GM23338 (cell line): ENCODE measurements around the gene MCUR1. TPM values are rescaled to one million over a fixed set of nuclear protein-coding genes. Genes with fewer than 3 reads are reported as not detected.

Source experiments
- ATAC-seq: fragments of 200-7000 bp; cut with Tn5 transposase; 3 replicates; pipeline ENCODE4 v1.9.1; 2020
- DNase-seq: peaks from one replicate; pipeline ENCODE4 v3.0.0-alpha.2; 2015; ENCODE audit warnings: low spot score
- H2AFZ ChIP-seq: fragments of 200-600 bp; sonication (generic); 2 replicates; pipeline ENCODE4 v1.8.0; 2016; ENCODE audit warnings: antibody characterized with exemption, mild to moderate bottlenecking, moderate library complexity
- H3F3A ChIP-seq: fragments of 200-600 bp; sonication (generic); replicated peaks from 2 replicates; pipeline ENCODE4 v1.8.0; 2017; ENCODE audit warnings: antibody characterized with exemption, mixed run types, low read depth
- H3K27ac ChIP-seq: fragments of 200-600 bp; sonication (generic); 2 replicates; pipeline ENCODE4 v1.6.1; 2016; ENCODE audit warnings: low read depth
- H3K27me3 ChIP-seq: fragments of 200-600 bp; sonication (generic); 2 replicates; pipeline ENCODE4 v1.8.0; 2016; ENCODE audit warnings: mild to moderate bottlenecking, mixed run types, moderate library complexity; ENCODE audit not compliant: insufficient read depth
- H3K36me3 ChIP-seq: fragments of 200-600 bp; sonication (generic); 2 replicates; pipeline ENCODE4 v1.8.0; 2016; ENCODE audit warnings: mild to moderate bottlenecking; ENCODE audit not compliant: insufficient read depth
- H3K4me1 ChIP-seq: fragments of 200-600 bp; sonication (generic); 2 replicates; pipeline ENCODE4 v1.8.0; 2016; ENCODE audit warnings: mild to moderate bottlenecking, moderate library complexity; ENCODE audit not compliant: insufficient read depth
- H3K4me2 ChIP-seq: fragments of 200-600 bp; sonication (generic); 2 replicates; pipeline ENCODE4 v1.7.1; 2017; ENCODE audit warnings: mixed run types
- H3K4me3 ChIP-seq: fragments of 200-600 bp; sonication (generic); 2 replicates; pipeline ENCODE4 v1.6.1; 2016; ENCODE audit warnings: mixed run types
- H3K79me2 ChIP-seq: fragments of 200-600 bp; sonication (generic); replicated peaks from 2 replicates; pipeline ENCODE4 v1.8.0; 2017; ENCODE audit warnings: mild to moderate bottlenecking; ENCODE audit not compliant: insufficient read depth
- H3K9me2 ChIP-seq: fragments of 200-600 bp; sonication (generic); 2 replicates; pipeline ENCODE4 v1.8.0; 2017; ENCODE audit not compliant: insufficient read depth
- H4K20me1 ChIP-seq: fragments of 200-600 bp; sonication (generic); replicated peaks from 2 replicates; pipeline ENCODE4 v1.8.0; 2017; ENCODE audit warnings: mild to moderate bottlenecking; ENCODE audit not compliant: insufficient read depth
- H3K27ac Mint-ChIP-seq: 2 replicates; pipeline ENCODE4 v1.8.0; 2020; ENCODE audit warnings: inconsistent platforms, mild to moderate bottlenecking, moderate library complexity, mixed read lengths
- H3K27me3 Mint-ChIP-seq: 3 replicates; pipeline ENCODE4 v1.8.0; 2022; ENCODE audit warnings: low read depth, mild to moderate bottlenecking, moderate library complexity, mixed read lengths, inconsistent platforms; ENCODE audit not compliant: insufficient read depth, poor library complexity
- H3K36me3 Mint-ChIP-seq: 3 replicates; pipeline ENCODE4 v1.8.0; 2021; ENCODE audit warnings: low read depth, mild to moderate bottlenecking, inconsistent platforms, moderate library complexity, mixed read lengths
- H3K4me1 Mint-ChIP-seq: 3 replicates; pipeline ENCODE4 v1.8.0; 2020; ENCODE audit warnings: mild to moderate bottlenecking, inconsistent platforms, mixed read lengths
- H3K4me3 Mint-ChIP-seq: 3 replicates; pipeline ENCODE4 v1.8.0; 2021; ENCODE audit warnings: moderate library complexity, mild to moderate bottlenecking, inconsistent platforms, mixed read lengths
- H3K9me3 Mint-ChIP-seq: 3 replicates; pipeline ENCODE4 v1.8.0; 2020; ENCODE audit warnings: moderate library complexity, mild to moderate bottlenecking, inconsistent platforms, mixed read lengths
- CREB1 ChIP-seq: fragments of 250-450 bp; sonication (Bioruptor Pico); IDR thresholded peaks from 2 replicates; pipeline ENCODE4 v1.5.0; 2020; ENCODE audit warnings: low read depth, mild to moderate bottlenecking, moderate library complexity
- EZH2phosphoT487 ChIP-seq: fragments of 200-600 bp; sonication (generic); IDR thresholded peaks from one replicate; pipeline ENCODE4 v1.8.1; 2018; ENCODE audit warnings: antibody characterized with exemption; ENCODE audit not compliant: unreplicated experiment
- NANOG ChIP-seq: IDR thresholded peaks from 2 replicates; pipeline ENCODE4 v1.6.1; 2016; ENCODE audit warnings: antibody characterized with exemption, borderline replicate concordance
- STAT1 ChIP-seq: IDR thresholded peaks from one replicate; pipeline ENCODE4 v1.6.1; 2016; ENCODE audit warnings: antibody characterized with exemption; ENCODE audit not compliant: unreplicated experiment
- ZNF114 ChIP-seq: fragments of 250-450 bp; sonication (Bioruptor Pico); IDR thresholded peaks from 2 replicates; pipeline ENCODE4 v1.5.0; 2020; ENCODE audit warnings: mild to moderate bottlenecking, moderate library complexity
- ZNF331 ChIP-seq: fragments of 250-450 bp; sonication (Bioruptor Pico); IDR thresholded peaks from 2 replicates; pipeline ENCODE4 v1.5.0; 2020; ENCODE audit warnings: low read depth, mild to moderate bottlenecking, moderate library complexity
- polyA plus RNA-seq: library from polyadenylated mRNA; unstranded; fragments of >200 nt; fragmentation: Nextera tagmentation; extraction: Ambion mirVana; gene quantifications from 2 replicates; pipeline ENCODE4 v1.2.1, GENCODE V29; 2016
- total RNA-seq: library from RNA; depleted of rRNA; stranded (reverse); fragments of >200 nt; shearing (Covaris generic); gene quantifications from 2 replicates; pipeline ENCODE4 v1.2.3, GENCODE V29; 2014
- TF ChIP-seq, protein P1 (sequence below), 2 experiments: fragments of 200-600 bp in 1 of 2; sonication (generic) in 1 of 2; conservative IDR thresholded peaks; 2 replicates each; pipeline versions ENCODE4 v1.5.1 to v1.6.1; 2016 to 2017; ENCODE audit warnings: antibody characterized with exemption in 2 of 2, low read depth in 2 of 2, mild to moderate bottlenecking in 2 of 2, moderate library complexity in 1 of 2
- TF ChIP-seq, protein P2 (sequence below): IDR thresholded peaks from 2 replicates; pipeline ENCODE4 v1.6.1; 2016; ENCODE audit warnings: antibody characterized with exemption
- TF ChIP-seq, protein P3 (sequence below): fragments of 250-450 bp; sonication (Bioruptor Pico); IDR thresholded peaks from 2 replicates; pipeline ENCODE4 v1.5.0; 2020; ENCODE audit warnings: mild to moderate bottlenecking, moderate library complexity
- TF ChIP-seq, protein P4 (sequence below): IDR thresholded peaks from one replicate; pipeline ENCODE4 v1.6.1; 2018; ENCODE audit warnings: antibody characterized with exemption; ENCODE audit not compliant: unreplicated experiment

The MCUR1 gene
- total and polyA plus RNA-seq, 2 experiments from 2014 or later, result 21.0 to 65.3 TPM

DNA sequence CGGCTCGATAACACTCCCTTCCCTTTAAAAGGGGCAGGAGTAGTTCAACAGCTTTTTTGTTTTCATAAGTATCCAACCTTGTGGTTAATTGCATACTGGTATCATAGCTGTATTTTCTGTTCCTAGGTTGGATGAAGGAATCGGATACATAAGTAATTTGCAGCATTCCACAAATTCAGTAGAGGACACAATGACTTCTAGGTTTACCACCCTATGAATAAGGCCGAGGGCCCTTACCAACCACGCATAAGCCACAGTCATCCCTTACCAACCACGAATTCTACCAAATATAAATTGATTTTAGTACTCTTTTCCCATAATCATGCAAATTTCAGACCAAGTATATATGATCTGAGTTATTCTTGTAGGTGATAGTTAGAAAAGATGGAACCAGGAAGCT, 36.3 kb downstream of the MCUR1 start (continued):
- TF ChIP-seq, protein P1, sequence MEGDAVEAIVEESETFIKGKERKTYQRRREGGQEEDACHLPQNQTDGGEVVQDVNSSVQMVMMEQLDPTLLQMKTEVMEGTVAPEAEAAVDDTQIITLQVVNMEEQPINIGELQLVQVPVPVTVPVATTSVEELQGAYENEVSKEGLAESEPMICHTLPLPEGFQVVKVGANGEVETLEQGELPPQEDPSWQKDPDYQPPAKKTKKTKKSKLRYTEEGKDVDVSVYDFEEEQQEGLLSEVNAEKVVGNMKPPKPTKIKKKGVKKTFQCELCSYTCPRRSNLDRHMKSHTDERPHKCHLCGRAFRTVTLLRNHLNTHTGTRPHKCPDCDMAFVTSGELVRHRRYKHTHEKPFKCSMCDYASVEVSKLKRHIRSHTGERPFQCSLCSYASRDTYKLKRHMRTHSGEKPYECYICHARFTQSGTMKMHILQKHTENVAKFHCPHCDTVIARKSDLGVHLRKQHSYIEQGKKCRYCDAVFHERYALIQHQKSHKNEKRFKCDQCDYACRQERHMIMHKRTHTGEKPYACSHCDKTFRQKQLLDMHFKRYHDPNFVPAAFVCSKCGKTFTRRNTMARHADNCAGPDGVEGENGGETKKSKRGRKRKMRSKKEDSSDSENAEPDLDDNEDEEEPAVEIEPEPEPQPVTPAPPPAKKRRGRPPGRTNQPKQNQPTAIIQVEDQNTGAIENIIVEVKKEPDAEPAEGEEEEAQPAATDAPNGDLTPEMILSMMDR (conservative IDR thresholded peaks at IDR 0.05; ENCODE audit: low read depth in 2 of 2), result no peak
- TF ChIP-seq ZNF114 (CRISPR knock-in tag), result no peak

DNA sequence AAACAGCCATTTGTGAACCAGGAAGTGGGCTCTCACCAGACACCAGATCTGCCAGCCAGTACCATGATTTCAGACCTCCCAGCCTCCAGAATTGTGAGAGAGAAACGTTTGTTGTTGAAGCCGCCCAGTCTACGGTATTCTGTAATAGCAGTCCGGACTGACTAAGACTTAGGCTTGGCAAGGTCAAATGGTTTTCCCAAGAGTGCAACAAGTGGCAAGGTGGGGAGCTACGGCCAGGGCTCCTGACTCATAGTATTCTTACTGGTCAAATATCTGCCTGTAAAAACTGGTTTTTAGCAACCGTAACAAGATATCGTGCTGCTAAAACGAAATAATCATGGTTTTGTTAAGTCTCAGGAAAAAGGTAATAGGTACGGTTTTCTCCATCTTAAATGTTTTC, 37.8 kb downstream of the MCUR1 start:
- H3K27me3 ChIP-seq, result no peaks in the 10 kb centered on the region
- Mint-ChIP-seq H3K4me1 (no peaks in the 10 kb centered on the region; the same call in 2 of the 3 replicates), H3K9me3 (no peaks in the 10 kb centered on the region), H3K4me3 (no peak overlapping the region), H3K27ac (no peak overlapping the region), H3K27me3 (no peaks in the 10 kb centered on the region), H3K36me3 (no peaks in the 10 kb centered on the region)
- DNase-seq (no peak), ATAC-seq (no peak)
- no peaks in the 10 kb centered on the region for H4K20me1 ChIP-seq
- H3K4me3 ChIP-seq, result no peak overlapping the region
- no peak overlapping the region for H3K27ac ChIP-seq
- no peaks in the 10 kb centered on the region for H3K4me1 ChIP-seq
- H2AFZ ChIP-seq, result no peak overlapping the region
- no peaks in the 10 kb centered on the region for H3K9me2 ChIP-seq
- no peaks in the 10 kb centered on the region for H3K79me2 ChIP-seq
- H3K36me3 ChIP-seq, result no peaks in the 10 kb centered on the region
- H3F3A ChIP-seq, result no peaks in the 10 kb centered on the region
- no peak overlapping the region for H3K4me2 ChIP-seq
- TF ChIP-seq NANOG (no peak), ZNF331 (CRISPR knock-in tag) (no peak), CREB1 (CRISPR knock-in tag) (no peak), STAT1 (no peak), EZH2phosphoT487 (no peak)
- TF ChIP-seq, protein P1 (conservative IDR thresholded peaks at IDR 0.05; ENCODE audit: low read depth in 2 of 2), result no peak
- TF ChIP-seq, protein P2, sequence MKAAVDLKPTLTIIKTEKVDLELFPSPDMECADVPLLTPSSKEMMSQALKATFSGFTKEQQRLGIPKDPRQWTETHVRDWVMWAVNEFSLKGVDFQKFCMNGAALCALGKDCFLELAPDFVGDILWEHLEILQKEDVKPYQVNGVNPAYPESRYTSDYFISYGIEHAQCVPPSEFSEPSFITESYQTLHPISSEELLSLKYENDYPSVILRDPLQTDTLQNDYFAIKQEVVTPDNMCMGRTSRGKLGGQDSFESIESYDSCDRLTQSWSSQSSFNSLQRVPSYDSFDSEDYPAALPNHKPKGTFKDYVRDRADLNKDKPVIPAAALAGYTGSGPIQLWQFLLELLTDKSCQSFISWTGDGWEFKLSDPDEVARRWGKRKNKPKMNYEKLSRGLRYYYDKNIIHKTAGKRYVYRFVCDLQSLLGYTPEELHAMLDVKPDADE, result no peak
- TF ChIP-seq, protein P3, sequence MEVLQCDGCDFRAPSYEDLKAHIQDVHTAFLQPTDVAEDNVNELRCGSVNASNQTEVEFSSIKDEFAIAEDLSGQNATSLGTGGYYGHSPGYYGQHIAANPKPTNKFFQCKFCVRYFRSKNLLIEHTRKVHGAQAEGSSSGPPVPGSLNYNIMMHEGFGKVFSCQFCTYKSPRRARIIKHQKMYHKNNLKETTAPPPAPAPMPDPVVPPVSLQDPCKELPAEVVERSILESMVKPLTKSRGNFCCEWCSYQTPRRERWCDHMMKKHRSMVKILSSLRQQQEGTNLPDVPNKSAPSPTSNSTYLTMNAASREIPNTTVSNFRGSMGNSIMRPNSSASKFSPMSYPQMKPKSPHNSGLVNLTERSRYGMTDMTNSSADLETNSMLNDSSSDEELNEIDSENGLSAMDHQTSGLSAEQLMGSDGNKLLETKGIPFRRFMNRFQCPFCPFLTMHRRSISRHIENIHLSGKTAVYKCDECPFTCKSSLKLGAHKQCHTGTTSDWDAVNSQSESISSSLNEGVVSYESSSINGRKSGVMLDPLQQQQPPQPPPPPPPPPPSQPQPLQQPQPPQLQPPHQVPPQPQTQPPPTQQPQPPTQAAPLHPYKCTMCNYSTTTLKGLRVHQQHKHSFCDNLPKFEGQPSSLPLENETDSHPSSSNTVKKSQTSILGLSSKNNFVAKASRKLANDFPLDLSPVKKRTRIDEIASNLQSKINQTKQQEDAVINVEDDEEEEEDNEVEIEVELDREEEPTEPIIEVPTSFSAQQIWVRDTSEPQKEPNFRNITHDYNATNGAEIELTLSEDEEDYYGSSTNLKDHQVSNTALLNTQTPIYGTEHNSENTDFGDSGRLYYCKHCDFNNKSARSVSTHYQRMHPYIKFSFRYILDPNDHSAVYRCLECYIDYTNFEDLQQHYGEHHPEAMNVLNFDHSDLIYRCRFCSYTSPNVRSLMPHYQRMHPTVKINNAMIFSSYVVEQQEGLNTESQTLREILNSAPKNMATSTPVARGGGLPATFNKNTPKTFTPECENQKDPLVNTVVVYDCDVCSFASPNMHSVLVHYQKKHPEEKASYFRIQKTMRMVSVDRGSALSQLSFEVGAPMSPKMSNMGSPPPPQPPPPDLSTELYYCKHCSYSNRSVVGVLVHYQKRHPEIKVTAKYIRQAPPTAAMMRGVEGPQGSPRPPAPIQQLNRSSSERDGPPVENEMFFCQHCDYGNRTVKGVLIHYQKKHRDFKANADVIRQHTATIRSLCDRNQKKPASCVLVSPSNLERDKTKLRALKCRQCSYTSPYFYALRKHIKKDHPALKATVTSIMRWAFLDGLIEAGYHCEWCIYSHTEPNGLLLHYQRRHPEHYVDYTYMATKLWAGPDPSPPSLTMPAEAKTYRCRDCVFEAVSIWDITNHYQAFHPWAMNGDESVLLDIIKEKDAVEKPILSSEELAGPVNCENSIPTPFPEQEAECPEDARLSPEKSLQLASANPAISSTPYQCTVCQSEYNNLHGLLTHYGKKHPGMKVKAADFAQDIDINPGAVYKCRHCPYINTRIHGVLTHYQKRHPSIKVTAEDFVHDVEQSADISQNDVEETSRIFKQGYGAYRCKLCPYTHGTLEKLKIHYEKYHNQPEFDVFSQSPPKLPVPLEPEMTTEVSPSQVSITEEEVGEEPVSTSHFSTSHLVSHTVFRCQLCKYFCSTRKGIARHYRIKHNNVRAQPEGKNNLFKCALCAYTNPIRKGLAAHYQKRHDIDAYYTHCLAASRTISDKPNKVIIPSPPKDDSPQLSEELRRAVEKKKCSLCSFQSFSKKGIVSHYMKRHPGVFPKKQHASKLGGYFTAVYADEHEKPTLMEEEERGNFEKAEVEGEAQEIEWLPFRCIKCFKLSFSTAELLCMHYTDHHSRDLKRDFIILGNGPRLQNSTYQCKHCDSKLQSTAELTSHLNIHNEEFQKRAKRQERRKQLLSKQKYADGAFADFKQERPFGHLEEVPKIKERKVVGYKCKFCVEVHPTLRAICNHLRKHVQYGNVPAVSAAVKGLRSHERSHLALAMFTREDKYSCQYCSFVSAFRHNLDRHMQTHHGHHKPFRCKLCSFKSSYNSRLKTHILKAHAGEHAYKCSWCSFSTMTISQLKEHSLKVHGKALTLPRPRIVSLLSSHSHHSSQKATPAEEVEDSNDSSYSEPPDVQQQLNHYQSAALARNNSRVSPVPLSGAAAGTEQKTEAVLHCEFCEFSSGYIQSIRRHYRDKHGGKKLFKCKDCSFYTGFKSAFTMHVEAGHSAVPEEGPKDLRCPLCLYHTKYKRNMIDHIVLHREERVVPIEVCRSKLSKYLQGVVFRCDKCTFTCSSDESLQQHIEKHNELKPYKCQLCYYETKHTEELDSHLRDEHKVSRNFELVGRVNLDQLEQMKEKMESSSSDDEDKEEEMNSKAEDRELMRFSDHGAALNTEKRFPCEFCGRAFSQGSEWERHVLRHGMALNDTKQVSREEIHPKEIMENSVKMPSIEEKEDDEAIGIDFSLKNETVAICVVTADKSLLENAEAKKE (CRISPR knock-in tag), result no peak
- TF ChIP-seq, protein P4, sequence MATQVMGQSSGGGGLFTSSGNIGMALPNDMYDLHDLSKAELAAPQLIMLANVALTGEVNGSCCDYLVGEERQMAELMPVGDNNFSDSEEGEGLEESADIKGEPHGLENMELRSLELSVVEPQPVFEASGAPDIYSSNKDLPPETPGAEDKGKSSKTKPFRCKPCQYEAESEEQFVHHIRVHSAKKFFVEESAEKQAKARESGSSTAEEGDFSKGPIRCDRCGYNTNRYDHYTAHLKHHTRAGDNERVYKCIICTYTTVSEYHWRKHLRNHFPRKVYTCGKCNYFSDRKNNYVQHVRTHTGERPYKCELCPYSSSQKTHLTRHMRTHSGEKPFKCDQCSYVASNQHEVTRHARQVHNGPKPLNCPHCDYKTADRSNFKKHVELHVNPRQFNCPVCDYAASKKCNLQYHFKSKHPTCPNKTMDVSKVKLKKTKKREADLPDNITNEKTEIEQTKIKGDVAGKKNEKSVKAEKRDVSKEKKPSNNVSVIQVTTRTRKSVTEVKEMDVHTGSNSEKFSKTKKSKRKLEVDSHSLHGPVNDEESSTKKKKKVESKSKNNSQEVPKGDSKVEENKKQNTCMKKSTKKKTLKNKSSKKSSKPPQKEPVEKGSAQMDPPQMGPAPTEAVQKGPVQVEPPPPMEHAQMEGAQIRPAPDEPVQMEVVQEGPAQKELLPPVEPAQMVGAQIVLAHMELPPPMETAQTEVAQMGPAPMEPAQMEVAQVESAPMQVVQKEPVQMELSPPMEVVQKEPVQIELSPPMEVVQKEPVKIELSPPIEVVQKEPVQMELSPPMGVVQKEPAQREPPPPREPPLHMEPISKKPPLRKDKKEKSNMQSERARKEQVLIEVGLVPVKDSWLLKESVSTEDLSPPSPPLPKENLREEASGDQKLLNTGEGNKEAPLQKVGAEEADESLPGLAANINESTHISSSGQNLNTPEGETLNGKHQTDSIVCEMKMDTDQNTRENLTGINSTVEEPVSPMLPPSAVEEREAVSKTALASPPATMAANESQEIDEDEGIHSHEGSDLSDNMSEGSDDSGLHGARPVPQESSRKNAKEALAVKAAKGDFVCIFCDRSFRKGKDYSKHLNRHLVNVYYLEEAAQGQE, result no peak
